ENCODE measurements around the gene SWT1. TPM values are rescaled to one million over a fixed set of nuclear protein-coding genes. Genes with fewer than 3 reads are reported as not detected.
A peak's percentile ranks its signal among the peaks of the same experiment; 100 is the strongest.

SWT1 gene
- total and polyA plus RNA-seq, 9 of the 15 experiments (the other 6 are each of a cell fraction or from before 2014, with no cell fraction given), result 1.5 to 3.4 (median 2.3) TPM

GRCh38 chr1:185316163-185317033 is 159.4 kb downstream of the SWT1 start (continued):
- no peak for TF ChIP-seq USF1 (CRISPR knock-in tag; IDR thresholded peaks at IDR 0.05)
- peak; percentile 55; the same call in 1 of the 2 replicates for TF ChIP-seq AFF4 (CRISPR knock-in tag; IDR thresholded peaks at IDR 0.05)
- TF ChIP-seq FOXM1 (IDR thresholded peaks at IDR 0.05; ENCODE audit: low read depth), result no peak
- TF ChIP-seq FOXM1 (CRISPR knock-in tag; IDR thresholded peaks at IDR 0.05; ENCODE audit: low read depth), result 0 out of 2 replicates have a peak, but pooled peaks have one; percentile 51
- TF ChIP-seq GATAD2B (IDR thresholded peaks at IDR 0.05; ENCODE audit: borderline replicate concordance), result no peak
- TF ChIP-seq ZNF584 (CRISPR knock-in tag; IDR thresholded peaks at IDR 0.05; ENCODE audit: low read depth), result 0 out of 2 replicates have a peak, but pooled peaks have one; percentile 4
- TF ChIP-seq ZNF212 (CRISPR knock-in tag; IDR thresholded peaks at IDR 0.05), result peak; percentile 57; the same call in 1 of the 2 replicates
- no peak for TF ChIP-seq EWSR1 (IDR thresholded peaks at IDR 0.05; ENCODE audit: borderline replicate concordance, low read depth, partially characterized antibody)
- TF ChIP-seq XRCC4 (IDR thresholded peaks at IDR 0.05; ENCODE audit: extremely low read depth, insufficient read depth, insufficient read length), result no peak
- no peak; the same call in 1 of the 2 replicates for TF ChIP-seq TFE3 (CRISPR knock-in tag; IDR thresholded peaks at IDR 0.05)
- no peak for TF ChIP-seq SIRT6 (IDR thresholded peaks at IDR 0.05; ENCODE audit: low read depth, low read length)
- no peak for TF ChIP-seq RNF219 (CRISPR knock-in tag; IDR thresholded peaks at IDR 0.05)
- TF ChIP-seq ZNF766 (CRISPR knock-in tag; conservative IDR thresholded peaks at IDR 0.05), result no peak
- no peak for TF ChIP-seq SMC3 (conservative IDR thresholded peaks at IDR 0.05; ENCODE audit: insufficient read depth, low read depth, low read length)
- no peak for TF ChIP-seq ZNF140 (CRISPR knock-in tag; IDR thresholded peaks at IDR 0.05)
- TF ChIP-seq HDAC3 (IDR thresholded peaks at IDR 0.05; ENCODE audit: borderline replicate concordance, partially characterized antibody), result no peak
- TF ChIP-seq HMBOX1 (IDR thresholded peaks at IDR 0.05), result no peak
